Activated naive CD8-positive, alpha-beta T cell treated with anti-CD3 and anti-CD28 coated beads, Interleukin-2, amount 10 ng/mL, durations not matched to agents 7 days and 5 days (primary cell): Measurements from ENCODE around the gene TSKS. TPM values are rescaled to one million over a fixed set of nuclear protein-coding genes. Genes with fewer than 3 reads are reported as not detected.

Experiments
- ATAC-seq: fragments of 150-1000 bp; cut with Tn5 transposase; one replicate; pipeline ENCODE4 v1.10.0; 2021; ENCODE audit warnings: low read depth, moderate library complexity
- POLR2A ChIA-PET: fragments of 350-600 bp; sonication (Branson Sonifier 250); formaldehyde crosslinking; loops from one replicate; lab custom pipeline; 2021; ENCODE audit warnings: antibody characterized with exemption; lab: Charles Lee
- DNase-seq: peaks from one replicate; pipeline ENCODE4 v3.0.0; 2021
- H3K27ac Mint-ChIP-seq: one replicate; pipeline ENCODE4 v1.8.0; 2022; ENCODE audit warnings: mild to moderate bottlenecking, mixed read lengths
- H3K27me3 Mint-ChIP-seq: one replicate; pipeline ENCODE4 v1.8.0; 2022; ENCODE audit warnings: mild to moderate bottlenecking, moderate library complexity, mixed read lengths
- H3K36me3 Mint-ChIP-seq: one replicate; pipeline ENCODE4 v1.8.0; 2021; ENCODE audit warnings: mild to moderate bottlenecking, mixed read lengths
- H3K4me1 Mint-ChIP-seq: one replicate; pipeline ENCODE4 v1.8.0; 2021; ENCODE audit warnings: mixed read lengths
- H3K4me3 Mint-ChIP-seq: one replicate; pipeline ENCODE4 v1.8.0; 2022; ENCODE audit warnings: mild to moderate bottlenecking, moderate library complexity, mixed read lengths
- H3K9me3 Mint-ChIP-seq: one replicate; pipeline ENCODE4 v1.8.0; 2021; ENCODE audit warnings: mixed read lengths
- total RNA-seq, 2 experiments: library from RNA; stranded (reverse); gene quantifications; one replicate each; pipeline ENCODE4 v1.2.3, GENCODE V29; 2021

Gene TSKS
- 1 to 10 TPM; 2.0 to 2.4 TPM for total RNA-seq

GRCh38 chr19:49763230-49763629, at the start of gene TSKS:
Gene TSKS, minus strand, starts transcription at chr19:49763306. Its CDS starts 59 bp downstream, at chr19:49763247.
- ATAC-seq (no peak), DNase-seq (no peak)
- peaks cover 14% of the 10 kb centered on the region for H3K4me1 Mint-ChIP-seq
- H3K9me3 Mint-ChIP-seq, result no peaks in the 10 kb centered on the region
- peaks cover 2% of the 10 kb centered on the region for H3K36me3 Mint-ChIP-seq
- no peak within 1 kb of the TSS for H3K4me3 Mint-ChIP-seq
- peaks cover under 1% of the 10 kb centered on the region for H3K27me3 Mint-ChIP-seq
- peak within 1 kb of the TSS; percentile 65 for H3K27ac Mint-ChIP-seq
- POLR2A ChIA-PET, result no interaction called here

- Mint-ChIP-seq H3K4me1 (peaks cover 31% of the 10 kb centered on the region), H3K27ac (peak overlapping the region; percentile 88), H3K36me3 (peaks cover 2% of the 10 kb centered on the region), H3K9me3 (no peaks in the 10 kb centered on the region), H3K4me3 (peak overlapping the region; percentile 86), H3K27me3 (no peaks in the 10 kb centered on the region)
- POLR2A ChIA-PET, result interaction anchor here (0.9 to 2.1 kb wide), 5 partner anchors 36 to 1204 kb away, joined by 3 to 17 read pairs (median 7); partner anchors contain the start of genes AKT1S1 and PTOV1
- DNase-seq (no peak), ATAC-seq (no peak)
Observed at GRCh38 chr19:49812452-49812996, 49.4 kb upstream of the TSKS start.

GRCh38 chr19:49811328-49811727, 48.2 kb upstream of the TSKS start:
- no peak for ATAC-seq
- POLR2A ChIA-PET, result interaction anchor here (0.7 to 0.8 kb wide), 3 partner anchors 64 to 1642 kb away, joined by 3 read pairs; no protein-coding TSS in a partner anchor
- H3K27me3 Mint-ChIP-seq, result no peaks in the 10 kb centered on the region
- H3K4me3 Mint-ChIP-seq, result no peak overlapping the region
- peaks cover 32% of the 10 kb centered on the region for H3K4me1 Mint-ChIP-seq
- H3K9me3 Mint-ChIP-seq, result no peaks in the 10 kb centered on the region
- peaks cover 2% of the 10 kb centered on the region for H3K36me3 Mint-ChIP-seq
- H3K27ac Mint-ChIP-seq, result no peak overlapping the region
- no peak for DNase-seq

- H3K4me3 Mint-ChIP-seq, result peak overlapping the region; percentile 83
- POLR2A ChIA-PET, result interaction anchor here (1.1 kb wide), 1 partner anchor 44 kb away, joined by 4 read pairs; no protein-coding TSS in a partner anchor
- H3K27ac Mint-ChIP-seq, result peak overlapping the region; percentile 36
- H3K36me3 Mint-ChIP-seq, result peaks cover 6% of the 10 kb centered on the region
- DNase-seq, result no peak
- H3K27me3 Mint-ChIP-seq, result no peaks in the 10 kb centered on the region
- no peak for ATAC-seq
- peaks cover 36% of the 10 kb centered on the region for H3K4me1 Mint-ChIP-seq
- H3K9me3 Mint-ChIP-seq, result no peaks in the 10 kb centered on the region
Observed at GRCh38 chr19:49809941-49810389, 46.9 kb upstream of the TSKS start.

GRCh38 chr19:49809160-49809940, 46.2 kb upstream of the TSKS start:
- Mint-ChIP-seq H3K4me3 (peak overlapping the region; percentile 83), H3K27ac (peak overlapping the region; percentile 82), H3K27me3 (no peaks in the 10 kb centered on the region), H3K4me1 (peaks cover 34% of the 10 kb centered on the region), H3K9me3 (no peaks in the 10 kb centered on the region), H3K36me3 (peaks cover 6% of the 10 kb centered on the region)
- POLR2A ChIA-PET, result interaction anchor here (0.5 to 1.6 kb wide), 4 partner anchors 9 to 43 kb away, joined by 3 to 4 read pairs (median 4); partner anchors contain the start of gene MED25
- ATAC-seq (peak; percentile 12), DNase-seq (peak; percentile 68)

GRCh38 chr19:49808711-49809159, 45.6 kb upstream of the TSKS start:
- no peaks in the 10 kb centered on the region for H3K9me3 Mint-ChIP-seq
- H3K4me1 Mint-ChIP-seq, result peaks cover 31% of the 10 kb centered on the region
- POLR2A ChIA-PET, result interaction anchor here (0.6 to 1.6 kb wide), 2 partner anchors 9 to 10 kb away, joined by 3 to 4 read pairs; partner anchors contain the start of gene MED25
- peak; percentile 6 for ATAC-seq
- peaks cover 6% of the 10 kb centered on the region for H3K36me3 Mint-ChIP-seq
- H3K27me3 Mint-ChIP-seq, result no peaks in the 10 kb centered on the region
- DNase-seq, result peak; percentile 86
- H3K27ac Mint-ChIP-seq, result peak overlapping the region; percentile 82
- peak overlapping the region; percentile 83 for H3K4me3 Mint-ChIP-seq

GRCh38 chr19:49807904-49808675, 45.0 kb upstream of the TSKS start:
- Mint-ChIP-seq H3K27me3 (no peaks in the 10 kb centered on the region), H3K4me3 (peak overlapping the region; percentile 83), H3K4me1 (peaks cover 27% of the 10 kb centered on the region), H3K36me3 (peaks cover 12% of the 10 kb centered on the region), H3K27ac (peak overlapping the region; percentile 95), H3K9me3 (no peaks in the 10 kb centered on the region)
- ATAC-seq (no peak), DNase-seq (no peak)
- POLR2A ChIA-PET, result interaction anchor here (1.0 to 1.6 kb wide), 4 partner anchors 10 to 122 kb away, joined by 3 to 4 read pairs (median 4); partner anchors contain the start of genes AP2A1 and MED25

- ATAC-seq (peak; percentile 41), DNase-seq (peak; percentile 53)
- Mint-ChIP-seq H3K4me3 (peak overlapping the region; percentile 58), H3K27ac (peak overlapping the region; percentile 95), H3K36me3 (peaks cover 13% of the 10 kb centered on the region), H3K4me1 (peaks cover 22% of the 10 kb centered on the region), H3K27me3 (no peaks in the 10 kb centered on the region), H3K9me3 (no peaks in the 10 kb centered on the region)
- POLR2A ChIA-PET, result interaction anchor here (1.0 to 1.2 kb wide), 3 partner anchors 11 to 123 kb away, joined by 3 to 4 read pairs (median 3); partner anchors contain the start of genes AP2A1 and MED25
Observed at GRCh38 chr19:49807058-49807903, 44.2 kb upstream of the TSKS start.

GRCh38 chr19:49806620-49806959, 43.5 kb upstream of the TSKS start:
- peaks cover 22% of the 10 kb centered on the region for H3K4me1 Mint-ChIP-seq
- peaks cover 14% of the 10 kb centered on the region for H3K36me3 Mint-ChIP-seq
- H3K4me3 Mint-ChIP-seq, result no peak overlapping the region
- POLR2A ChIA-PET, result interaction anchor here (1.2 kb wide), 2 partner anchors 40 to 124 kb away, joined by 3 read pairs; partner anchors contain the start of gene AP2A1
- H3K27me3 Mint-ChIP-seq, result no peaks in the 10 kb centered on the region
- no peaks in the 10 kb centered on the region for H3K9me3 Mint-ChIP-seq
- ATAC-seq, result no peak
- no peak for DNase-seq
- H3K27ac Mint-ChIP-seq, result peak overlapping the region; percentile 53

GRCh38 chr19:49805822-49806619, 42.9 kb upstream of the TSKS start:
- H3K4me1 Mint-ChIP-seq, result peaks cover 22% of the 10 kb centered on the region
- DNase-seq (no peak), ATAC-seq (no peak)
- H3K4me3 Mint-ChIP-seq, result no peak overlapping the region
- H3K36me3 Mint-ChIP-seq, result peaks cover 14% of the 10 kb centered on the region
- peak overlapping the region; percentile 53 for H3K27ac Mint-ChIP-seq
- no peaks in the 10 kb centered on the region for H3K9me3 Mint-ChIP-seq
- POLR2A ChIA-PET, result no interaction called here
- no peaks in the 10 kb centered on the region for H3K27me3 Mint-ChIP-seq

GRCh38 chr19:49803529-49803856, 40.4 kb upstream of the TSKS start:
- Mint-ChIP-seq H3K4me3 (no peak overlapping the region), H3K27me3 (no peaks in the 10 kb centered on the region), H3K9me3 (no peaks in the 10 kb centered on the region), H3K36me3 (peaks cover 12% of the 10 kb centered on the region), H3K27ac (no peak overlapping the region), H3K4me1 (peaks cover 13% of the 10 kb centered on the region)
- DNase-seq (no peak), ATAC-seq (no peak)
- POLR2A ChIA-PET, result no interaction called here
